ENCODE measurements around the gene NAP1L1.

NAP1L1 gene

GRCh38 chr12:76007640-76008039, 76.8 kb downstream of the NAP1L1 start:
- no peak overlapping the region for H3K27ac ChIP-seq (ENCODE audit: low read depth, low read length, poor library complexity, severe bottlenecking)
- no peak overlapping the region for H3K4me2 ChIP-seq (ENCODE audit: low read length)
- no peaks in the 10 kb centered on the region for H3F3A ChIP-seq (ENCODE audit: insufficient read depth, low read length)
- H3K9me2 ChIP-seq (ENCODE audit: low read depth, low read length): no peaks in the 10 kb centered on the region
- H3K4me1 ChIP-seq (ENCODE audit: insufficient read depth, low read length, severe bottlenecking): no peaks in the 10 kb centered on the region
- no peak overlapping the region for H3K9ac ChIP-seq (ENCODE audit: low read length)
- no peaks in the 10 kb centered on the region for H3K79me2 ChIP-seq (ENCODE audit: insufficient read depth, low read length)
- H3K4me3 ChIP-seq (ENCODE audit: low read depth, low read length, poor library complexity, severe bottlenecking): no peak overlapping the region
- no peaks in the 10 kb centered on the region for H4K20me1 ChIP-seq (ENCODE audit: insufficient read depth, low read length)
- H3K36me3 ChIP-seq (ENCODE audit: insufficient read depth, low read length): no peaks in the 10 kb centered on the region
- no peak overlapping the region for H2AFZ ChIP-seq (ENCODE audit: low read length)
- no peaks in the 10 kb centered on the region for H3K27me3 ChIP-seq (ENCODE audit: insufficient read depth, low read length)
- no peaks in the 10 kb centered on the region for H3K9me3 ChIP-seq (ENCODE audit: low read length)
- no peak for TF ChIP-seq EZH2 (IDR thresholded peaks at IDR 0.05; ENCODE audit: borderline replicate concordance, low read length)
- TF ChIP-seq CTCF (IDR thresholded peaks at IDR 0.05; ENCODE audit: low read length): no peak

DNA sequence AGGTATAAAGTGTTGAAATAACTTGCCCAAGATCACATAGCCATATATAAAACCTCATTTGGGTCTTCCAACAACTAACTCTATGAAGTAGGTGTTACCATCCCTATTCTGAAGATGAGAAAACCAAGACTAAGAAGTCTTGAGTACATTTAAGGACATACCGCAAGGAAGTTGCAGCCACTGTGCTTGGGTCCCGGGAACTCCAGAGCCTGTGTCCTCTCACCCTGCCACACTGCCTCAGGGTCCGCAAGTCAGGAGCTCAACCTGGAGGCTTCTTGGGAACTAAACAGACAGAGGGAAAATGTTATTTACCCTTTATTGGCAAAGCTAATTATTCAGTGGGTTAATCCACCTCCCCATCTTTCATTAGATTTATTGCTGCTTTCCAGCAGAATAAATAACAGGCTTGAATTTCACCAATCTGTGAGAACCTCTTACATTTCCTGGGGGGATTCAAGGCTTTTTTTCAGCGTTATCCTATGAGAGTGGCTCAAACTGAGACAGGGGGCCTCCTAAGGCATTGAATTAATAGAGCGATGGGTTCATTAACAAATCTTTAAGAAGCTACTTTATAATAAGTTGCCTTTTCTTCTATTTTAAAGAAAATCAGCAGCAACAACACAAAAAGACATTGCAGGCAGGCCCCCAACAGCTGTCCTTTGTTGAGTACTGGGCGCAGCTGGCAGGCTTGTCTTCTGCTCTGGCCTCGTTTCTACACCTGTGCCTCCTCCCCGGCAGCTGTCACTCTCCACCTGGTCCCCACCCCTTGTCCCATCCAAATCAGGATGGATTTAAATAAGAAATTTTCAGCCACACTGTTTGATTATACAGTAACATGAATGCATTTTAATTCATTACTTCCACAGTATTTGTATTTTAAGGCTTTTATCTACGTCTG, 78.2 kb downstream of the NAP1L1 start:
- H3K4me3 ChIP-seq (ENCODE audit: low read depth, low read length, poor library complexity, severe bottlenecking): no peak overlapping the region
- no peaks in the 10 kb centered on the region for H3K79me2 ChIP-seq (ENCODE audit: insufficient read depth, low read length)
- H4K20me1 ChIP-seq (ENCODE audit: insufficient read depth, low read length): no peaks in the 10 kb centered on the region
- no peaks in the 10 kb centered on the region for H3F3A ChIP-seq (ENCODE audit: insufficient read depth, low read length)
- no peaks in the 10 kb centered on the region for H3K4me1 ChIP-seq (ENCODE audit: insufficient read depth, low read length, severe bottlenecking)
- H3K9me3 ChIP-seq (ENCODE audit: low read length): no peaks in the 10 kb centered on the region
- no peaks in the 10 kb centered on the region for H3K36me3 ChIP-seq (ENCODE audit: insufficient read depth, low read length)
- no peak overlapping the region for H3K27ac ChIP-seq (ENCODE audit: low read depth, low read length, poor library complexity, severe bottlenecking)
- no peak overlapping the region for H2AFZ ChIP-seq (ENCODE audit: low read length)
- H3K9ac ChIP-seq (ENCODE audit: low read length): no peak overlapping the region
- no peaks in the 10 kb centered on the region for H3K27me3 ChIP-seq (ENCODE audit: insufficient read depth, low read length)
- H3K9me2 ChIP-seq (ENCODE audit: low read depth, low read length): no peaks in the 10 kb centered on the region
- no peak overlapping the region for H3K4me2 ChIP-seq (ENCODE audit: low read length)
- TF ChIP-seq EZH2 (IDR thresholded peaks at IDR 0.05; ENCODE audit: borderline replicate concordance, low read length) (no peak), CTCF (IDR thresholded peaks at IDR 0.05; ENCODE audit: low read length) (no peak)

GRCh38 chr12:76003355-76003638, 81.2 kb downstream of the NAP1L1 start:
- H3K79me2 ChIP-seq (ENCODE audit: insufficient read depth, low read length): no peaks in the 10 kb centered on the region
- H3K36me3 ChIP-seq (ENCODE audit: insufficient read depth, low read length): no peaks in the 10 kb centered on the region
- no peaks in the 10 kb centered on the region for H3F3A ChIP-seq (ENCODE audit: insufficient read depth, low read length)
- TF ChIP-seq CTCF (IDR thresholded peaks at IDR 0.05; ENCODE audit: low read length) (no peak), EZH2 (IDR thresholded peaks at IDR 0.05; ENCODE audit: borderline replicate concordance, low read length) (no peak)
- H3K4me1 ChIP-seq (ENCODE audit: insufficient read depth, low read length, severe bottlenecking): no peaks in the 10 kb centered on the region
- H4K20me1 ChIP-seq (ENCODE audit: insufficient read depth, low read length): no peaks in the 10 kb centered on the region
- no peak overlapping the region for H3K9ac ChIP-seq (ENCODE audit: low read length)
- no peaks in the 10 kb centered on the region for H3K9me3 ChIP-seq (ENCODE audit: low read length)
- no peak overlapping the region for H3K4me3 ChIP-seq (ENCODE audit: low read depth, low read length, poor library complexity, severe bottlenecking)
- no peak overlapping the region for H2AFZ ChIP-seq (ENCODE audit: low read length)
- no peaks in the 10 kb centered on the region for H3K27me3 ChIP-seq (ENCODE audit: insufficient read depth, low read length)
- H3K4me2 ChIP-seq (ENCODE audit: low read length): no peak overlapping the region
- no peaks in the 10 kb centered on the region for H3K9me2 ChIP-seq (ENCODE audit: low read depth, low read length)
- H3K27ac ChIP-seq (ENCODE audit: low read depth, low read length, poor library complexity, severe bottlenecking): no peak overlapping the region

Data from OCI-LY1 (cell line).